Lower lobe of right lung (tissue), 2 donors: ENCODE results near the gene ACOXL. TPM values are rescaled to one million over a fixed set of nuclear protein-coding genes. Genes with fewer than 3 reads are reported as not detected.

Source experiments
- ATAC-seq, 2 donors: fragments of 200-7000 bp; cut with Tn5 transposase; one replicate each; pipeline ENCODE4 v1.9.1; 2020 to 2022; ENCODE audit warnings: mild to moderate bottlenecking in 2 of 2, moderate library complexity in 2 of 2
- DNase-seq: peaks from one replicate; pipeline ENCODE4 v3.0.0-alpha.2; 2020
- H3K27ac ChIP-seq: fragments of 200-600 bp; one replicate; pipeline ENCODE4 v1.8.0; 2022
- H3K27me3 ChIP-seq: fragments of 200-600 bp; one replicate; pipeline ENCODE4 v1.8.0; 2022; ENCODE audit warnings: low read depth
- H3K36me3 ChIP-seq: fragments of 200-600 bp; one replicate; pipeline ENCODE4 v1.8.0; 2022; ENCODE audit warnings: mild to moderate bottlenecking
- H3K4me1 ChIP-seq: fragments of 200-600 bp; one replicate; pipeline ENCODE4 v1.8.0; 2022
- H3K4me3 ChIP-seq: fragments of 200-600 bp; one replicate; pipeline ENCODE4 v1.8.0; 2022; ENCODE audit warnings: mild to moderate bottlenecking
- H3K9me3 ChIP-seq: fragments of 200-600 bp; one replicate; pipeline ENCODE4 v1.8.0; 2022
- CTCF ChIP-seq: fragments of 200-600 bp; IDR thresholded peaks from one replicate; pipeline ENCODE4 v1.8.0; 2022; ENCODE audit warnings: antibody characterized with exemption, mild to moderate bottlenecking
- intact Hi-C: fragments of 100-400 bp; cut with DNase I; formaldehyde crosslinking; loops from one replicate; pipeline ENCODE4 v1.11.0; 2022
- total RNA-seq: library from RNA; stranded (reverse); fragmentation: NEBNext Ultra II Directional; extraction: Animal tissue kit (Norgen Biotek cat#: 25700); gene quantifications from one replicate; pipeline ENCODE4 v1.2.1, GENCODE V29; 2021
- donor health status: DM: no; HTN: yes; CAD: no; lungs with severe emphysema.

ACOXL gene
- total RNA-seq, 1 donor from 2014 or later = 38.5 TPM

DNA sequence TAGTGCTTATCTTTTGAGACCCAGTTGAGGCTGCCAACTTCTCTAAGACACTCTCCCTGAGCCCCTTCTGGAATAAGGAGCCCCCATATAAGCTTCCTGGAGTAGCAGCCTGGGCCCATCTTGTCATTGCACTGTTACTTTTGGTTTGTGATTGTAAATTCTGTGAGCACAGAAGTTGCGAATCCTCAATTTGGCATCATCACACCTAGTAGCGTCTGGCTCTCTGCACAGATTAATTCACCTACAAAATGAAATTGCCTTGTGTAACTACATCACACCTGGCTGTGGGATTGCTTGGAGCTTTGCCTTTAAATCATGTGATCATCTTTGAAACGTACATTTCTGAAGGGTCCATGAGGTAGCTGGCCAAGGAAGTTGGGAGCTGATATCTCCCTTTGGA, 195.2 kb downstream of the ACOXL start:
- no peak for DNase-seq
- Histone ChIP-seq H3K36me3 (no peaks in the 10 kb centered on the region), H3K9me3 (peaks cover 10% of the 10 kb centered on the region), H3K27me3 (no peaks in the 10 kb centered on the region), H3K4me1 (no peaks in the 10 kb centered on the region), H3K4me3 (no peak overlapping the region), H3K27ac (no peak overlapping the region)
- intact Hi-C loops = no loop called here
- ATAC-seq = no peak
- TF ChIP-seq CTCF = no peak

- H3K27ac ChIP-seq = no peak overlapping the region
- H3K27me3 ChIP-seq = no peaks in the 10 kb centered on the region
- intact Hi-C loops = no loop called here
- no peaks in the 10 kb centered on the region for H3K4me1 ChIP-seq
- TF ChIP-seq CTCF = no peak
- ATAC-seq (no peak), DNase-seq (no peak)
- no peak overlapping the region for H3K4me3 ChIP-seq
- no peaks in the 10 kb centered on the region for H3K36me3 ChIP-seq
- peaks cover 10% of the 10 kb centered on the region for H3K9me3 ChIP-seq
These were observed 197.2 kb downstream of the ACOXL start for GRCh38 chr2:110929528-110929927.

DNA sequence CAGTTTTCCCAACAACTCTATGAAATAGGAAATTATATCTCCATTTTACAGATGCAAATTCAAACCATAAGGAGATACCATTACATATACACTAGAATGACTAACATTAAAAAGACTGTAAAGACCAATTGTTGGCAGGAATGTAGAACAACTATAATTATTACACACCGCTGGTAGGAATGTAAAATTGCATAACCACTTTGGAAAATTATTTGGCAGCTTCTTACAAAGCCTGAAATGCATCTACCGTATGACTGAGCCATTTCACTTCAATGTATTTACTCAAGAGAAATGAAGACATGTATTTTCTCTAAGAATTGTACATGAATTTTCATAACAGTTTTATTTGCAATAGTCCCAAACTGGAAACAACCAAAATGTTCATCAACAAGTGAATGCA, 199.3 kb downstream of the ACOXL start:
- Histone ChIP-seq H3K36me3 (no peaks in the 10 kb centered on the region), H3K27me3 (no peaks in the 10 kb centered on the region), H3K4me1 (no peaks in the 10 kb centered on the region), H3K27ac (no peak overlapping the region), H3K9me3 (peaks cover 10% of the 10 kb centered on the region), H3K4me3 (no peak overlapping the region)
- intact Hi-C loops = no loop called here
- ATAC-seq = peak; percentile 54 to 81
- TF ChIP-seq CTCF = no peak
- no peak for DNase-seq

DNA sequence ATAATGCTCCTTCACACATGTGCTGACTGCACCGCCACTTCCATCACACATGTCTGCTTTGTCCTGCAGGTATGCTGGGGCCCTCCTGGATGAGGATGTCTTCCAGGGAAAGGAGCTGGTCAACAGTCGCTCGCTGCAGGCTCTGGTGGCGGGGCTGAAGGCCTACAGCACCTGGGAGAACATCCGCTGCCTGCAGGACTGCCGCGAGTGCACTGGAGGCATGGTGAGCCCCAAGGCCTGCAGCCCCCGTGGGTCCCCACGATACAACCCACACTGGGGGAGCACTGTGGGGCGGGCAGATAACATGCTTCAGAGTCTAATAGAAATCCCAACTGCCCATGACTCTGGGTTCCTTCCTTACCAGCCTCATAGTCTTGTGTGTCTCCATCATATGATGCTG, 201.0 kb downstream of the ACOXL start:
- H3K4me1 ChIP-seq = no peaks in the 10 kb centered on the region
- H3K36me3 ChIP-seq = no peaks in the 10 kb centered on the region
- H3K27me3 ChIP-seq = no peaks in the 10 kb centered on the region
- no peak overlapping the region for H3K27ac ChIP-seq
- DNase-seq = no peak
- intact Hi-C loops = no loop called here
- no peak for ATAC-seq
- no peak for TF ChIP-seq CTCF
- H3K9me3 ChIP-seq = peaks cover 10% of the 10 kb centered on the region
- no peak overlapping the region for H3K4me3 ChIP-seq

- intact Hi-C loops = no loop called here
- no peak for DNase-seq
- Histone ChIP-seq H3K9me3 (peaks cover 2% of the 10 kb centered on the region), H3K27me3 (no peaks in the 10 kb centered on the region), H3K4me1 (no peaks in the 10 kb centered on the region), H3K4me3 (no peak overlapping the region), H3K27ac (no peak overlapping the region), H3K36me3 (no peaks in the 10 kb centered on the region)
- ATAC-seq = peak in 1 of 2 donors; percentile 31
- no peak for TF ChIP-seq CTCF
These were observed 202.6 kb downstream of the ACOXL start for GRCh38 chr2:110934948-110935347.

- Histone ChIP-seq H3K4me1 (no peaks in the 10 kb centered on the region), H3K9me3 (no peaks in the 10 kb centered on the region), H3K27me3 (no peaks in the 10 kb centered on the region), H3K27ac (no peak overlapping the region), H3K4me3 (no peak overlapping the region), H3K36me3 (no peaks in the 10 kb centered on the region)
- ATAC-seq = no peak
- intact Hi-C loops = no loop called here
- DNase-seq = no peak
- no peak for TF ChIP-seq CTCF
These were observed 208.1 kb downstream of the ACOXL start for GRCh38 chr2:110940376-110940910.
